Erythroblast (primary cell): ENCODE data around the gene ADA.

Experiments used
- GATA1 ChIP-seq: IDR thresholded peaks from 2 replicates; pipeline ENCODE4 v1.6.1; 2011; ENCODE audit warnings: low read depth, mild to moderate bottlenecking, control low read depth, low read length, moderate library complexity
- POLR2A ChIP-seq: IDR thresholded peaks from 2 replicates; pipeline ENCODE4 v1.6.1; 2011; ENCODE audit warnings: mild to moderate bottlenecking, low read length

DNA sequence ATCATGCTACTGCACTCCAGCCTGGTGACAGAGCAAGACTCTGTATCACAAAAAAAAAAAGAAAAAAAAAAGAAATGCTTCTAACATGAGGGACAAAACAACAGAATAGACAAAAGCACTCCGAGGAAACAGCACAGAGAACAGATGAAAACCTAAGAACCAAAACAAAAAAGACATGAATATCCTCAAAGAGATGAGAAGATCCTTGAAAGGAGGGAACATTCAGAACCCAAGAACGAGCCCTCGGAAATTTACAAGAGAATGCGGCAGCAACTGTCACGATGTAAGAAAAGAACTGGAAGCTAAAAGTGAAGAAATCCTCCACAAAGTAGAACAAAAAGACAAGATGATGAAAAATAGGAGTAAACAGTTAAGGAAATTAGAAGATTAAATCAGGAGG is 21.2 kb downstream of the ADA start:
- TF ChIP-seq POLR2A = no peak
- TF ChIP-seq GATA1 = no peak
